Prostate gland (tissue), 2 donors: ENCODE results near the gene MSANTD2. TPM values are rescaled to one million over a fixed set of nuclear protein-coding genes. Genes with fewer than 3 reads are reported as not detected.

ENCODE experiments used
- DNase-seq: peaks from one replicate; pipeline ENCODE4 v3.0.0-alpha.2; 2019; ENCODE audit warnings: low spot score
- H3K27ac ChIP-seq, 2 donors: fragments of 200-600 bp; sonication (generic); 2 replicates each; pipeline ENCODE4 v1.5.1; 2017 to 2019
- H3K27me3 ChIP-seq: fragments of 200-600 bp; sonication (generic); replicated peaks from 2 replicates; pipeline ENCODE4 v1.5.1; 2019; ENCODE audit not compliant: insufficient read depth
- H3K36me3 ChIP-seq, 2 donors: fragments of 200-600 bp; sonication (generic); 1 replicate in 1 of 2; 2 replicates in 1 of 2; pipeline versions ENCODE4 v1.5.1 to v1.8.1; 2017 to 2019
- H3K4me1 ChIP-seq: fragments of 200-600 bp; sonication (generic); replicated peaks from 2 replicates; pipeline ENCODE4 v1.5.1; 2019
- H3K4me3 ChIP-seq, 2 donors: fragments of 200-600 bp; sonication (generic); 2 replicates each; pipeline ENCODE4 v1.5.1; 2017 to 2019
- H3K9me3 ChIP-seq: fragments of 200-600 bp; sonication (generic); 2 replicates; pipeline ENCODE4 v1.5.1; 2017
- POLR2A ChIP-seq: fragments of 450-650 bp; IDR thresholded peaks from one replicate; pipeline ENCODE4 v1.6.1; 2016; ENCODE audit warnings: antibody characterized with exemption, mild to moderate bottlenecking
- POLR2AphosphoS5 ChIP-seq: sonication (generic); formaldehyde crosslinking; IDR thresholded peaks from one replicate; pipeline ENCODE4 v1.6.1; 2017; ENCODE audit warnings: antibody characterized with exemption
- WGBS: methylation state at CpG from one replicate; pipeline ENCODE4 v1.1.5; 2018; 5-methylcytosine and 5-hydroxymethylcytosine counted together
- intact Hi-C: fragments of 100-400 bp; cut with DNase I; formaldehyde crosslinking; loops from one replicate; pipeline ENCODE4 v1.14.2; 2022
- total RNA-seq, 2 donors: library from RNA; depleted of rRNA; stranded (reverse); fragments of >200 nt; gene quantifications; one replicate each; pipeline ENCODE4 v1.1.0, GENCODE V29; 2016
- TF ChIP-seq, protein P1 (sequence below), 4 experiments: fragments of 200-600 bp in 2 of 4; fragments of 450-650 bp in 2 of 4; sonication (generic) in 2 of 4; IDR thresholded peaks; 1 replicate in 3 of 4; 2 replicates in 1 of 4; pipeline ENCODE4 v1.5.1; 2016 to 2019; ENCODE audit warnings: antibody characterized with exemption in 4 of 4, mild to moderate bottlenecking in 2 of 4, moderate library complexity in 2 of 4

Gene MSANTD2
- total RNA-seq, 2 donors from 2014 or later = 12.3 to 22.9 TPM

DNA sequence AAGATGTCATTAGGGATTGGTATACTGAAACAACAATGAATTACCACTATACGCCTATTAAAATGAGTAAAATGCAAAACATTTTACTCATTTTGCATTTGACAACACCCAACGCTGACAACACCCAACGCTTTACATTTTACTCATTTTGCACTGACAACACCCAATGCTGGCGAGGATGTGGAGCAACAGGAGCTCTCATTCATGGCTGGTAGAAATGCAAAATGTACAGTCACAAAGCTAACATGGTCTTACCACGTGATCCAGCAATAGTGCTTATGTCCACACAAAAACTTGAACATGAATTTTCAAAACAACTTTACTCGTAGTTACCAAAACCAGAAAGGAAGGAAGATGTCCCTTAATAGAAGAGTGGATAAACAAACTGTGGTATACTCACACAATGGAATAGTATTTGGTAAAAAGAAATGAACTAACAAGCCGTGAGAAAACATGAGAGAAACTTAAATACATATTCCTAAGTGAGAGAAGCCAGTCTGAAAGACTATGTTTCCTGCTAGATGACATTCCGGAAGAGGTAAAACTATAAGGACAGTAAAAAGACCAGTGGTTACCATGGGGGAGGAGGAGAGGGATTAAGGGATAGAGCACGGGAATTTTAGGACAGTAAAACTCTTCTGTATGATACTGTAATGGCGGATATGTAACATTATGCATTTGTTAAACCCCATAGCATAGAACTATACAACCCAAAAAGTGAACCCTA lies 11.4 kb upstream of the MSANTD2 start:
- 81% methylated on average over 10 of the region's 10 CpGs for WGBS
- intact Hi-C loops = no loop called here
- no peaks in the 10 kb centered on the region for H3K27me3 ChIP-seq
- H3K4me1 ChIP-seq = no peaks in the 10 kb centered on the region
- TF ChIP-seq POLR2A = no peak
- TF ChIP-seq, protein P1, sequence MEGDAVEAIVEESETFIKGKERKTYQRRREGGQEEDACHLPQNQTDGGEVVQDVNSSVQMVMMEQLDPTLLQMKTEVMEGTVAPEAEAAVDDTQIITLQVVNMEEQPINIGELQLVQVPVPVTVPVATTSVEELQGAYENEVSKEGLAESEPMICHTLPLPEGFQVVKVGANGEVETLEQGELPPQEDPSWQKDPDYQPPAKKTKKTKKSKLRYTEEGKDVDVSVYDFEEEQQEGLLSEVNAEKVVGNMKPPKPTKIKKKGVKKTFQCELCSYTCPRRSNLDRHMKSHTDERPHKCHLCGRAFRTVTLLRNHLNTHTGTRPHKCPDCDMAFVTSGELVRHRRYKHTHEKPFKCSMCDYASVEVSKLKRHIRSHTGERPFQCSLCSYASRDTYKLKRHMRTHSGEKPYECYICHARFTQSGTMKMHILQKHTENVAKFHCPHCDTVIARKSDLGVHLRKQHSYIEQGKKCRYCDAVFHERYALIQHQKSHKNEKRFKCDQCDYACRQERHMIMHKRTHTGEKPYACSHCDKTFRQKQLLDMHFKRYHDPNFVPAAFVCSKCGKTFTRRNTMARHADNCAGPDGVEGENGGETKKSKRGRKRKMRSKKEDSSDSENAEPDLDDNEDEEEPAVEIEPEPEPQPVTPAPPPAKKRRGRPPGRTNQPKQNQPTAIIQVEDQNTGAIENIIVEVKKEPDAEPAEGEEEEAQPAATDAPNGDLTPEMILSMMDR (IDR thresholded peaks at IDR 0.05) = no peak
- no peak for TF ChIP-seq POLR2AphosphoS5
- no peak overlapping the region for H3K4me3 ChIP-seq
- no peak overlapping the region for H3K27ac ChIP-seq
- no peaks in the 10 kb centered on the region for H3K36me3 ChIP-seq
- DNase-seq = no peak
- H3K9me3 ChIP-seq = no peaks in the 10 kb centered on the region

DNA sequence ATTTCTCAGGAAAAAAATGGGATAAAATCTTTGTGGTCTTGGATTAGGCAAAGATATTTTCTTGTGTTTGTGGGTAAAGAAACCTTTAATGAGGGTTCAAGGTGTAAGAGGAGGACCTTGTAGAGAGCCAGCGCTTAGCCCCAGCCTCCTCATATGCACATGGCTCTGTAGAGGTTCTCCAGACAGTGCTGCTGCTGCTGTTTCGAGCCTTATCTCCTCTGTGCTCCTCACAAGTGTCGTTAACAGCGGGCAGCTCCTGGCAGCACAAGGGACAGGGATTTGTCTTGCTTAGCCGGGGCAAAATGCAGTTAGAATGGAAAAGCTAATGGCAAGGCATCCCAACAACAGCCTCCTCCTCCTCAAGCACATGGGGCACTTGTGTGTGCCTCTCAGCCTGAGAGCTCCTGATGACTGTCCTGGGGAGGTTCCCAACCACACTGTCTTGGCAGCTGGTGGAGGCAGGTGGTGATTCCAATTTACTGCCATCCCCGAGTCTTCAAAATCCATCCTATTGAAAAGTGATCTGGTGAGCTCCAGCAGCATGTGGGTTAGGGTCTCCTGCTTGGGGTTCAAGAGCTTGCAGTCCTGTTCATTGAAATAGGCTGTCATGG lies 7.6 kb upstream of the MSANTD2 start:
- no peaks in the 10 kb centered on the region for H3K36me3 ChIP-seq
- no peaks in the 10 kb centered on the region for H3K27me3 ChIP-seq
- H3K9me3 ChIP-seq = no peaks in the 10 kb centered on the region
- TF ChIP-seq, protein P1 (IDR thresholded peaks at IDR 0.05) = no peak
- no peak for TF ChIP-seq POLR2AphosphoS5
- no peak for TF ChIP-seq POLR2A
- H3K4me1 ChIP-seq = no peaks in the 10 kb centered on the region
- DNase-seq = no peak
- 86% methylated on average over 6 of the region's 6 CpGs for WGBS
- H3K4me3 ChIP-seq = no peak overlapping the region
- no peak overlapping the region for H3K27ac ChIP-seq
- intact Hi-C loops = no loop called here

DNA sequence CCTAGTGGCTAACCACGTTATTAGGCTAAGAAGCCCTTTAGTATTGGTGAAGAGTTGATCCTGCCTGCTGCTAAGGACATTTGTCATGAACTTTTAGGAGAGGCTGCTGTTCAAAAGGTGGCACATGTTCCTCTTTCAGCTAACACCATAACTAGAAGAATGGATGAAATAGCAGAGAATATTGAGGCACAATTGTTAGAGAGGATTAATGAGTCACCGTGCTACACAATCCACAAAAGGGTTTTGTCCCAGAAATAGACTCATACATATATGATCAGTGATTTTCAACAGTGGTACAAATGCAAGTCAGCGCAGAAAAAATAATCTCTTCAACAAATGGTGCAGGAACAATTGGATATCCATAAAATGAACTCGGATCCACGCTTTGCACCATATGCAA lies 7.0 kb upstream of the MSANTD2 start:
- no peak for DNase-seq
- 95% methylated on average over 5 of the region's 5 CpGs for WGBS
- Histone ChIP-seq H3K9me3 (no peaks in the 10 kb centered on the region), H3K4me1 (no peaks in the 10 kb centered on the region), H3K4me3 (no peak overlapping the region), H3K27ac (no peak overlapping the region), H3K27me3 (no peaks in the 10 kb centered on the region), H3K36me3 (no peaks in the 10 kb centered on the region)
- intact Hi-C loops = no loop called here
- TF ChIP-seq, protein P1 (IDR thresholded peaks at IDR 0.05) = no peak
- TF ChIP-seq POLR2AphosphoS5 = no peak
- TF ChIP-seq POLR2A = no peak

DNA sequence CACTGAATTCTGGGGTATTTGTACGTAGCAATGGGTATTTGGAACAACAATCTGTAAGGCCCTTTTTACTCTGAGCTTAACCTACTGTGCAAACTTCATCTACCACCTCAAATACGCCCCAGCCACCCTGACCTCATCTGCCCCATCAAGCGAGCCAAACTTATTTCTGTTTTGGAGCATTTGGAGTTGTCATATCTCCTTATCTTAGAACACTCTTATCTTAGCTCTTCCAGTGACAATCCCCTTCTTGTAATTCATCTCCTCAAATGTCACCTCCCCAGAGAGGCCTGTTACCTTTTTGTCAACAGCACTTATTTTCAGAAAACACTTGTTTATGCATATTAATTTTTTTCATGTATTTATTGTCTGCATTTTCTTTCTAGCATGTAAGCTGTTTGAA lies 4.7 kb upstream of the MSANTD2 start:
- intact Hi-C loops = no loop called here
- WGBS = 92% methylated on average over 3 of the region's 3 CpGs

More for the DNA sequence above, 4.7 kb upstream of the MSANTD2 start:
- no peaks in the 10 kb centered on the region for H3K9me3 ChIP-seq
- H3K27ac ChIP-seq = no peak overlapping the region
- no peak overlapping the region for H3K4me3 ChIP-seq
- no peaks in the 10 kb centered on the region for H3K4me1 ChIP-seq
- no peaks in the 10 kb centered on the region for H3K36me3 ChIP-seq
- TF ChIP-seq POLR2A (no peak), POLR2AphosphoS5 (no peak)
- TF ChIP-seq, protein P1 (IDR thresholded peaks at IDR 0.05) = no peak
- DNase-seq = no peak
- H3K27me3 ChIP-seq = no peaks in the 10 kb centered on the region
